ENCODE data around the gene CYP4A11.
"Not testable (repeated sequence)": the region's sequence is repeated elsewhere in the genome, so short reads cannot be mapped to it uniquely, and the experiment has no call there.

The CYP4A11 gene

GRCh38 chr1:46941135-46941694 lies at the start of gene CYP4A11:
Gene CYP4A11, minus strand, starts transcription at chr1:46941476. Its CDS starts 43 bp downstream, at chr1:46941433.
- no peak for DNase-seq (ENCODE audit: low read depth in 2 of 2, low spot score in 1 of 2)

GRCh38 chr1:46990541-46990940 lies 49.3 kb upstream of the CYP4A11 start:
- not testable (repeated sequence) for DNase-seq (ENCODE audit: low read depth in 2 of 2, low spot score in 1 of 2)

- no peak for DNase-seq (ENCODE audit: low read depth in 2 of 2, low spot score in 1 of 2)
These were observed 42.7 kb upstream of the CYP4A11 start for GRCh38 chr1:46983830-46984586.

GRCh38 chr1:46983166-46983829 lies 42.0 kb upstream of the CYP4A11 start:
- DNase-seq (ENCODE audit: low read depth in 2 of 2, low spot score in 1 of 2) = no peak

- no peak for DNase-seq (ENCODE audit: low read depth in 2 of 2, low spot score in 1 of 2)
These were observed 27.8 kb upstream of the CYP4A11 start for GRCh38 chr1:46969014-46969619.

GRCh38 chr1:46962272-46962671 lies 21.0 kb upstream of the CYP4A11 start:
- not testable (repeated sequence) for DNase-seq (ENCODE audit: low read depth in 2 of 2, low spot score in 1 of 2)

- no peak for DNase-seq (ENCODE audit: low read depth in 2 of 2, low spot score in 1 of 2)
These were observed 19.9 kb upstream of the CYP4A11 start for GRCh38 chr1:46961066-46961758.

- DNase-seq (ENCODE audit: low read depth in 2 of 2, low spot score in 1 of 2) = no peak
These were observed 19.0 kb upstream of the CYP4A11 start for GRCh38 chr1:46960250-46960649.

GRCh38 chr1:46955116-46955515 lies 13.8 kb upstream of the CYP4A11 start:
- DNase-seq (ENCODE audit: low read depth in 2 of 2, low spot score in 1 of 2) = not testable (repeated sequence)

GRCh38 chr1:46953847-46954246 lies 12.6 kb upstream of the CYP4A11 start:
- DNase-seq (ENCODE audit: low read depth in 2 of 2, low spot score in 1 of 2) = not testable (repeated sequence)

GRCh38 chr1:46949417-46949666 lies 8.1 kb upstream of the CYP4A11 start:
- DNase-seq (ENCODE audit: low read depth in 2 of 2, low spot score in 1 of 2) = not testable (repeated sequence)

- DNase-seq (ENCODE audit: low read depth in 2 of 2, low spot score in 1 of 2) = no peak
These were observed 7.5 kb upstream of the CYP4A11 start for GRCh38 chr1:46948629-46949416.

GRCh38 chr1:46947706-46948105 lies 6.4 kb upstream of the CYP4A11 start:
- not testable (repeated sequence) for DNase-seq (ENCODE audit: low read depth in 2 of 2, low spot score in 1 of 2)

- DNase-seq (ENCODE audit: low read depth in 2 of 2, low spot score in 1 of 2) = no peak
These were observed 810 bp upstream of the CYP4A11 start for GRCh38 chr1:46942086-46942485.

- DNase-seq (ENCODE audit: low read depth in 2 of 2, low spot score in 1 of 2) = no peak
These were observed 969 bp downstream of the CYP4A11 start for GRCh38 chr1:46940307-46940706.

GRCh38 chr1:46937270-46937669 lies 4.0 kb downstream of the CYP4A11 start:
- no peak for DNase-seq (ENCODE audit: low read depth in 2 of 2, low spot score in 1 of 2)

- no peak for DNase-seq (ENCODE audit: low read depth in 2 of 2, low spot score in 1 of 2)
These were observed 4.5 kb downstream of the CYP4A11 start for GRCh38 chr1:46936788-46937187.

- not testable (repeated sequence) for DNase-seq (ENCODE audit: low read depth in 2 of 2, low spot score in 1 of 2)
These were observed 6.4 kb downstream of the CYP4A11 start for GRCh38 chr1:46934852-46935251.

- DNase-seq (ENCODE audit: low read depth in 2 of 2, low spot score in 1 of 2) = not testable (repeated sequence)
These were observed 9.3 kb downstream of the CYP4A11 start for GRCh38 chr1:46932020-46932419.

GRCh38 chr1:46931151-46931550 lies 10.1 kb downstream of the CYP4A11 start:
- no peak for DNase-seq (ENCODE audit: low read depth in 2 of 2, low spot score in 1 of 2)

All from stimulated activated CD8-positive, alpha-beta memory T cell treated with anti-CD3 and anti-CD28 coated beads, Interleukin-4, amount 100 ng/mL, for 4 hours (primary cell).